ENCODE measurements around the gene FOLR1. TPM values are rescaled to one million over a fixed set of nuclear protein-coding genes. Genes with fewer than 3 reads are reported as not detected.

The FOLR1 gene
- total and polyA plus RNA-seq, 3 donors from 2014 or later = 1.2 to 3.7 TPM; not detected in 1

DNA sequence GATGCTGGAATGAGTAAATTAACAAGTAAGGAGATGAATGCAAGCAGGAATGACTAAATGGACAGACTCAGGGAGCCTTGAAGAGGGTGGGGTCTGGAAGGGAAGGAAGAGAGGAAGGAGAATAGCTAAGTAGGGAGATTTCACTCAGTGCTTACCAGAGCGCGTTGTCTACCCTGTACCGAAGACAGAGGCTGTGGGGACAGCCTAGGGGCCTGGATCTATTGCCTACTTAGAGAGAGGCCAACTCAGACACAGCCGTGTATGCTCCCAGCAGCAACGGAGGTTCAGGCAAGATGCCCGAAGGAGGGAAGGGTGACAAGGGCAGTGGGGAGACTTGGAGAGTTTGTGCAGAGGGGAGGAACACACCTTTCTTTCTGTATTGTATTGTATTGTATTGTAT lies 24.7 kb downstream of the FOLR1 start, which contains the start of gene FOLR2:
Gene FOLR2 (plus strand): TSS at position 157 of the 400 bp plus-strand sequence. CDS start 1,791 bp downstream, outside the sequence.
- Histone ChIP-seq H3K27ac (no peak within 1 kb of the TSS), H3K4me3 (no peak within 1 kb of the TSS), H3K4me1 (no peaks in the 10 kb centered on the region), H3K27me3 (no peaks in the 10 kb centered on the region), H3K36me3 (ENCODE audit: low read depth, missing control alignments) (no peaks in the 10 kb centered on the region), H3K9me3 (no peaks in the 10 kb centered on the region)
- intact Hi-C loops (cut with DNase I; ENCODE audit: low total_unique reads) = no loop called here
- WGBS, 2 donors = 71 to 84% methylated on average over 6 of the region's 6 CpGs
- DNase-seq = peak; percentile 14
- TF ChIP-seq POLR2A (IDR thresholded peaks at IDR 0.05) (no peak), CTCF (IDR thresholded peaks at IDR 0.05) (no peak)

DNA sequence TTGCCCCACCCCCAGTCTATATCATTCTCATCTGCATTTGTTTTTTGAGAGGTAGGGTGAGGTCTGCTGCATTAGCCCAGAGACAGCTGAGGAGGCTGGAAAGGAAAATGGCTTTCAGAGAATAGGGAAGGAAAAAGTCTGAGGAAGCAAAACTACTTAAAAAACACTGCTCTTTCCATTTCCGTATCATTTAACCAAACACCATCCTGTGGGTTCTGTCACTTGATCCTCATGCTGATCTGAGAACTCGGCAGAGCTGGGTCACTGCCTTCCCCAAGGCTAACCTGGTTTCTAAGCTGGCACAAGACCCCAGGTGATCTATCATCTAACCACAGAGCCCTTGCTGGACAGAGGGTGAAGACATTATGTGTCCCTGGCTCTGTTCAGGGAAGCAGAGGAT lies 25.9 kb downstream of the FOLR1 start:
- no peak overlapping the region for H3K27ac ChIP-seq
- intact Hi-C loops (cut with DNase I; ENCODE audit: low total_unique reads) = no loop called here
- peak; percentile 11 for DNase-seq
- H3K27me3 ChIP-seq = no peaks in the 10 kb centered on the region
- TF ChIP-seq POLR2A (IDR thresholded peaks at IDR 0.05) (no peak), CTCF (IDR thresholded peaks at IDR 0.05) (no peak)
- H3K9me3 ChIP-seq = no peaks in the 10 kb centered on the region
- no peaks in the 10 kb centered on the region for H3K36me3 ChIP-seq (ENCODE audit: low read depth, missing control alignments)
- 37 to 66% methylated on average over 2 of the region's 2 CpGs for WGBS, 2 donors
- H3K4me3 ChIP-seq = no peak overlapping the region
- H3K4me1 ChIP-seq = peaks cover 9% of the 10 kb centered on the region

- H3K36me3 ChIP-seq (ENCODE audit: low read depth, missing control alignments) = no peaks in the 10 kb centered on the region
- H3K27me3 ChIP-seq = no peaks in the 10 kb centered on the region
- H3K27ac ChIP-seq = no peak overlapping the region
- no peak overlapping the region for H3K4me3 ChIP-seq
- TF ChIP-seq POLR2A (IDR thresholded peaks at IDR 0.05) = no peak
- intact Hi-C loops (cut with DNase I; ENCODE audit: low total_unique reads) = no loop called here
- no peaks in the 10 kb centered on the region for H3K9me3 ChIP-seq
- peaks cover 9% of the 10 kb centered on the region for H3K4me1 ChIP-seq
- 89 to 90% methylated on average over 5 of the region's 5 CpGs for WGBS, 2 donors
- DNase-seq = peak; percentile 6
Measured at GRCh38 chr11:72218251-72218745, 26.4 kb downstream of the FOLR1 start.

DNA sequence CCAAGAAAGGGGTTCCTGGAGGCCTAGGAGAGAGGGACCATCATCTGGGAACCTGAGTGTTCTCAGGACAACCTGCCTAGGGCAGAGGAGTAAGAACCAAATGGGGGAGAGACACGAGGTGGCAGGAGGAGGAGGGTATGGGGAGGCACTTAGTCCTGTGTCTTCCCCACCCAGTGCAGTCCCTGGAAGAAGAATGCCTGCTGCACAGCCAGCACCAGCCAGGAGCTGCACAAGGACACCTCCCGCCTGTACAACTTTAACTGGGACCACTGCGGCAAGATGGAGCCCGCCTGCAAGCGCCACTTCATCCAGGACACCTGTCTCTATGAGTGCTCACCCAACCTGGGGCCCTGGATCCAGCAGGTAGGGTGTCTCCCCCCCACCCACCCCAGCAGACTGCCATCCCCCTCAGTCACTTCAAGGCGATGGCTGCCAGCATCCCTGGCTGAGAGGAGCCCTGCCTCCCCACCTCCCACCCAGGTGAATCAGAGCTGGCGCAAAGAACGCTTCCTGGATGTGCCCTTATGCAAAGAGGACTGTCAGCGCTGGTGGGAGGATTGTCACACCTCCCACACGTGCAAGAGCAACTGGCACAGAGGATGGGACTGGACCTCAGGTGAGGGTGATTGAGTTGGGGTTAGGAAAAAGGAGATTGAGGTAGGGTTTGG lies 28.9 kb downstream of the FOLR1 start:
- H3K9me3 ChIP-seq = no peaks in the 10 kb centered on the region
- TF ChIP-seq CTCF (IDR thresholded peaks at IDR 0.05) (no peak), POLR2A (IDR thresholded peaks at IDR 0.05) (no peak)
- intact Hi-C loops (cut with DNase I; ENCODE audit: low total_unique reads) = no loop called here

GRCh38 chr11:72221386-72222075 lies 29.6 kb downstream of the FOLR1 start:
- Histone ChIP-seq H3K4me3 (no peak overlapping the region), H3K9me3 (no peaks in the 10 kb centered on the region), H3K4me1 (peaks cover 17% of the 10 kb centered on the region), H3K36me3 (ENCODE audit: low read depth, missing control alignments) (no peaks in the 10 kb centered on the region), H3K27ac (no peak overlapping the region), H3K27me3 (no peaks in the 10 kb centered on the region)
- DNase-seq = peak; percentile 13
- 82 to 84% methylated on average over 2 to 7 of the region's 7 CpGs for WGBS, 2 donors
- TF ChIP-seq CTCF (IDR thresholded peaks at IDR 0.05) = no peak
- TF ChIP-seq POLR2A (IDR thresholded peaks at IDR 0.05) = no peak
- intact Hi-C loops (cut with DNase I; ENCODE audit: low total_unique reads) = no loop called here

More for the DNA sequence above, 28.9 kb downstream of the FOLR1 start:
- WGBS, 2 donors = 81 to 87% methylated on average over 6 to 10 of the region's 10 CpGs
- DNase-seq = peak; percentile 10
- H3K4me3 ChIP-seq = no peak overlapping the region
- H3K27ac ChIP-seq = no peak overlapping the region
- no peaks in the 10 kb centered on the region for H3K36me3 ChIP-seq (ENCODE audit: low read depth, missing control alignments)
- H3K27me3 ChIP-seq = no peaks in the 10 kb centered on the region
- peaks cover 17% of the 10 kb centered on the region for H3K4me1 ChIP-seq
